ENCODE results near the gene RUSC2.
"Not testable (repeated sequence)": the region's sequence is repeated elsewhere in the genome, so short reads cannot be mapped to it uniquely, and the experiment has no call there.

Gene RUSC2

GRCh38 chr9:35493119-35493518 lies 3.2 kb downstream of the RUSC2 start:
- not testable (repeated sequence) for FAIRE-seq; DNase-seq (ENCODE audit: insufficient read length, low spot score)

- FAIRE-seq (no peak), DNase-seq (ENCODE audit: insufficient read length, low spot score) (no peak)
Measured at GRCh38 chr9:35495984-35496383, 6.1 kb downstream of the RUSC2 start.

GRCh38 chr9:35498245-35498644 lies 8.3 kb downstream of the RUSC2 start:
- DNase-seq (ENCODE audit: insufficient read length, low spot score); FAIRE-seq: not testable (repeated sequence)

GRCh38 chr9:35499029-35499700 lies 9.3 kb downstream of the RUSC2 start:
- DNase-seq (ENCODE audit: insufficient read length, low spot score) (no peak), FAIRE-seq (no peak)

GRCh38 chr9:35499701-35500030 lies 9.8 kb downstream of the RUSC2 start:
- FAIRE-seq (no peak), DNase-seq (ENCODE audit: insufficient read length, low spot score) (no peak)

- FAIRE-seq (no peak), DNase-seq (ENCODE audit: insufficient read length, low spot score) (no peak)
Measured at GRCh38 chr9:35500130-35500748, 10.3 kb downstream of the RUSC2 start.

- FAIRE-seq, result no peak
- DNase-seq (ENCODE audit: insufficient read length, low spot score), result no peak
Measured at GRCh38 chr9:35501946-35502345, 12.0 kb downstream of the RUSC2 start.

GRCh38 chr9:35506359-35506758 lies 16.4 kb downstream of the RUSC2 start:
- DNase-seq (ENCODE audit: insufficient read length, low spot score) (no peak), FAIRE-seq (no peak)

GRCh38 chr9:35508069-35508468 lies 18.2 kb downstream of the RUSC2 start:
- DNase-seq (ENCODE audit: insufficient read length, low spot score) (no peak), FAIRE-seq (no peak)

GRCh38 chr9:35510383-35510753 lies 20.5 kb downstream of the RUSC2 start:
- no peak for DNase-seq (ENCODE audit: insufficient read length, low spot score)
- FAIRE-seq, result no peak

- DNase-seq (ENCODE audit: insufficient read length, low spot score) (peak; percentile 31), FAIRE-seq (no peak)
Measured at GRCh38 chr9:35510754-35511428, 21.0 kb downstream of the RUSC2 start.

GRCh38 chr9:35511453-35511852 lies 21.5 kb downstream of the RUSC2 start:
- DNase-seq (ENCODE audit: insufficient read length, low spot score), result no peak
- no peak for FAIRE-seq

GRCh38 chr9:35515766-35516165 lies 25.9 kb downstream of the RUSC2 start:
- FAIRE-seq (no peak), DNase-seq (ENCODE audit: insufficient read length, low spot score) (no peak)

- no peak for FAIRE-seq
- DNase-seq (ENCODE audit: insufficient read length, low spot score), result no peak
Measured at GRCh38 chr9:35516479-35516878, 26.6 kb downstream of the RUSC2 start.

- no peak for DNase-seq (ENCODE audit: insufficient read length, low spot score)
- no peak for FAIRE-seq
Measured at GRCh38 chr9:35517131-35517530, 27.2 kb downstream of the RUSC2 start.

GRCh38 chr9:35517552-35518224 lies 27.8 kb downstream of the RUSC2 start:
- DNase-seq (ENCODE audit: insufficient read length, low spot score) (no peak), FAIRE-seq (no peak)

- FAIRE-seq (no peak), DNase-seq (ENCODE audit: insufficient read length, low spot score) (peak; percentile 48)
Measured at GRCh38 chr9:35518225-35518821, 28.4 kb downstream of the RUSC2 start.

- FAIRE-seq, result no peak
- no peak for DNase-seq (ENCODE audit: insufficient read length, low spot score)
Measured at GRCh38 chr9:35518981-35519679, 29.2 kb downstream of the RUSC2 start.

GRCh38 chr9:35519692-35520363 lies 29.9 kb downstream of the RUSC2 start:
- no peak for FAIRE-seq
- no peak for DNase-seq (ENCODE audit: insufficient read length, low spot score)

- FAIRE-seq (no peak), DNase-seq (ENCODE audit: insufficient read length, low spot score) (no peak)
Measured at GRCh38 chr9:35520364-35520710, 30.4 kb downstream of the RUSC2 start.
